HG03439 (cell line): ENCODE results near the gene RGL4.
"Not testable (repeated sequence)": the region's sequence is repeated elsewhere in the genome, so short reads cannot be mapped to it uniquely, and the experiment has no call there.

Source experiments
- ATAC-seq: cut with Tn5 transposase; IDR thresholded peaks from one replicate; pipeline ENCODE4 v1.9.1; 2021; ENCODE audit warnings: mild to moderate bottlenecking, moderate library complexity; ENCODE audit not compliant: unreplicated experiment

The RGL4 gene

GRCh38 chr22:23690713-23691112 lies at the start of gene RGL4:
Gene RGL4 (plus strand): TSS chr22:23691013. CDS start chr22:23692031, 1,018 bp downstream.
- ATAC-seq: no peak

GRCh38 chr22:23646526-23646925 lies 44.3 kb upstream of the RGL4 start:
- ATAC-seq: not testable (repeated sequence)

GRCh38 chr22:23649071-23649501 lies 41.7 kb upstream of the RGL4 start:
- ATAC-seq: no peak

- no peak for ATAC-seq
These were observed 39.1 kb upstream of the RGL4 start for GRCh38 chr22:23651676-23652075.

- no peak for ATAC-seq
These were observed 38.5 kb upstream of the RGL4 start for GRCh38 chr22:23652286-23652685.

GRCh38 chr22:23652711-23653110 lies 38.1 kb upstream of the RGL4 start:
- ATAC-seq: no peak

GRCh38 chr22:23655891-23656475 lies 34.8 kb upstream of the RGL4 start:
- ATAC-seq: no peak

- ATAC-seq: no peak
These were observed 33.1 kb upstream of the RGL4 start for GRCh38 chr22:23657727-23658126.

GRCh38 chr22:23660381-23660780 lies 30.4 kb upstream of the RGL4 start:
- not testable (repeated sequence) for ATAC-seq

- ATAC-seq: no peak
These were observed 20.2 kb upstream of the RGL4 start for GRCh38 chr22:23670378-23671295.

- not testable (repeated sequence) for ATAC-seq
These were observed 19.4 kb upstream of the RGL4 start for GRCh38 chr22:23671387-23671786.

- ATAC-seq: not testable (repeated sequence)
These were observed 18.3 kb upstream of the RGL4 start for GRCh38 chr22:23672307-23673049.

GRCh38 chr22:23673050-23673620 lies 17.7 kb upstream of the RGL4 start:
- ATAC-seq: no peak

GRCh38 chr22:23673826-23674690 lies 16.8 kb upstream of the RGL4 start:
- ATAC-seq: no peak

- not testable (repeated sequence) for ATAC-seq
These were observed 15.8 kb upstream of the RGL4 start for GRCh38 chr22:23674886-23675501.

GRCh38 chr22:23675502-23676415 lies 15.1 kb upstream of the RGL4 start:
- ATAC-seq: no peak

- ATAC-seq: not testable (repeated sequence)
These were observed 13.7 kb upstream of the RGL4 start for GRCh38 chr22:23676841-23677700.

GRCh38 chr22:23677701-23677995 lies 13.2 kb upstream of the RGL4 start:
- ATAC-seq: no peak
